IgD-negative memory B cell (primary cell): Measurements from ENCODE around the gene HPCAL1. TPM values are rescaled to one million over a fixed set of nuclear protein-coding genes. Genes with fewer than 3 reads are reported as not detected.

Source experiments
- H3K27ac Mint-ChIP-seq, 3 donors: one replicate each; pipeline ENCODE4 v1.8.0; 2020 to 2022; ENCODE audit warnings: mild to moderate bottlenecking in 3 of 3, mixed read lengths in 3 of 3, moderate library complexity in 1 of 3
- H3K27me3 Mint-ChIP-seq: one replicate; pipeline ENCODE4 v1.8.0; 2021; ENCODE audit warnings: mixed read lengths
- H3K36me3 Mint-ChIP-seq: one replicate; pipeline ENCODE4 v1.8.0; 2020; ENCODE audit warnings: mild to moderate bottlenecking, mixed read lengths
- H3K4me1 Mint-ChIP-seq, 3 donors: one replicate each; pipeline ENCODE4 v1.8.0; 2020 to 2022; ENCODE audit warnings: mixed read lengths in 3 of 3, mild to moderate bottlenecking in 1 of 3
- H3K4me3 Mint-ChIP-seq, 4 donors: one replicate each; pipeline ENCODE4 v1.8.0; 2020 to 2022; ENCODE audit warnings: mild to moderate bottlenecking in 4 of 4, mixed read lengths in 4 of 4, moderate library complexity in 3 of 4
- H3K9me3 Mint-ChIP-seq, 3 donors: one replicate each; pipeline ENCODE4 v1.8.0; 2020 to 2021; ENCODE audit warnings: mixed read lengths in 3 of 3, mild to moderate bottlenecking in 1 of 3
- polyA plus RNA-seq: library from polyadenylated mRNA; unstranded; fragments of 300-500 nt; fragmentation: Illumina TruSeq; gene quantifications from one replicate; pipeline ENCODE4 v1.2.3, GENCODE V29; 2021

HPCAL1 gene
- polyA plus RNA-seq, 1 donor from 2014 or later: 89.2 TPM

DNA sequence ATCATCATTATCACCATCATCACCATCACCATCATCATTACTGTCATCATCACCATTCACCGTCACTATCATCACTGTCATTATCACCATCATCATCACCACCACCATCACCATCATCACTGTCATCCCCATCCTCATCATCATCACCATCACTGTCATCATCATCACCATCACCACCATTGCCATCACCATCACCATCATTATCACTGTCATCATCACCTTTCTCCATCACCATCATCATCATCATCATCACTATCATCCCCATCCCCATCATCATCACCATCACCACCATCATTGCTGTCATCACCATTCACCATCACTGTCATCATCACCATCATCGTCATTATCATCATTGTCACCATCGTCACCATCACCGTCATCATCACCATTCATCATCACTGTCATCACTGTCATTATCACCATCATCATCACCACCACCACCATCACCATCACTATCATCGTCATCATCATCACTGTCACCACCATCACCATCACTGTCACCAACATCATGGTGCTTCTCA is 9.8 kb downstream of the HPCAL1 start:
- Mint-ChIP-seq H3K4me1 (peaks cover 7 to 42% (median 25%) of the 10 kb centered on the region in 3 donors), H3K9me3 (no peaks in the 10 kb centered on the region)

DNA sequence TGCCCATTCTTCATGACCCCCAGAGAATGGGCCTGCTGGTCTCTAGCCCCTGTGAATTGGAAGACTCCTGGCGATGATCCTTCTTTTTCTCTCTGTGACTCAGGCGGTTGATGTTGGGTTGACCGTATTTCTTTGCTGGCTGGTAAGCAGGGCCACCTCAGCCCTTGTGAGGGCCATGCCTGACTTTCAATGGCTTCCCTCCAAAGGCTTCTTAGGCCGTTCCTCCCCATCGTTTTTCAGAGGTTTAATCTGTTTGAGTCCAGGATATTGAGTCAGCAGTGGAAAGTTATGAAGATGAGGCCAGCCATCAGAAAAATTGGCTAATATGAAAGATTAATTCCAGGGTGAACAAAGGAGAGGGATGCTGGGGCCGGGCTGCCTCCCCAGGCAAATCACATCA is 13.6 kb downstream of the HPCAL1 start:
- Mint-ChIP-seq H3K4me3 (no peak overlapping the region), H3K4me1 (peaks cover 19 to 28% (median 23%) of the 10 kb centered on the region in 3 donors), H3K27ac (peak overlapping the region in 2 of 3 donors; percentile 27 to 37), H3K9me3 (no peaks in the 10 kb centered on the region), H3K27me3 (no peaks in the 10 kb centered on the region), H3K36me3 (peaks cover 4% of the 10 kb centered on the region)

More for the DNA sequence above, 9.8 kb downstream of the HPCAL1 start:
- Mint-ChIP-seq H3K4me3 (no peak overlapping the region), H3K27ac (no peak overlapping the region), H3K27me3 (no peaks in the 10 kb centered on the region), H3K36me3 (peaks cover 1% of the 10 kb centered on the region)

DNA sequence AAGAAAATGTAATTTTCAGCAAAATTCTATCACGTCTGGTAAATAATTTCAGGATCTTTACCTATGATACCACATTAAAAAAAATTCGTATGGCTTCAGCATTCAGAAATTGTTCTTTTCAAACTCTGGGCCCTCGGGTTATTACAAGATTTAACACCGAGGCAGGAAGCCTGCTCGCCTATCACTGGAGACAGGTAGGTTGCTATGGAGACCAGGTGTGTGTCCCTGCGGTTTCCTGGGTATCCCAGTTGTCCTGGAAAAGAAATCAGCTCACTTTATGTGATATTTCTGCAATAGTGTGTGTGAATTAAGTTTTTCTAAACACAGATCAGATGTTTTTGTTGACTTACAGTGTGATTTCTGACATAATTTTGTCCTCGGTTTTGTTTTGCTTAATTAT is 14.2 kb downstream of the HPCAL1 start:
- H3K4me3 Mint-ChIP-seq: no peak overlapping the region
- H3K36me3 Mint-ChIP-seq: peaks cover 4% of the 10 kb centered on the region
- H3K4me1 Mint-ChIP-seq: peaks cover 19 to 31% (median 23%) of the 10 kb centered on the region in 3 donors
- H3K27ac Mint-ChIP-seq: peak overlapping the region in 1 of 3 donors; percentile 37
- H3K9me3 Mint-ChIP-seq: no peaks in the 10 kb centered on the region
- no peaks in the 10 kb centered on the region for H3K27me3 Mint-ChIP-seq

DNA sequence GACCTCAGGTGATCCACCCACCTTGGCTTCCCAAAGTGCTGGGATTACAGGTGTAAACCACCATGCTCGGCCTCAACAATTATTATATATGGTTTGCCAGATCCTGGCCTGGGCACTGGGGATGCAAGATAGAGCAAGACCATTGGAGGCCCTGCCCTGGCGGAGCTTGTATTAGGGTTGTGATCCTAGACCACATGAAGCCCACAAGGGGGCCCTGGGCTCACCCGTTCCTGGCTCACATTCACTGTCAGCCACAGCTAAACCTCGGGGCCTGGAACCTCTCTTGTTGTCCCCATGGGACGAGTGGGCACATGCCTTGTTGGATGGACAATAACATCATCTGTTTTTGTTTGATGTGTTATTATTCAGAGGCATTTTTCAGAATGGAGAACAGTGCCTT is 14.9 kb downstream of the HPCAL1 start:
- Mint-ChIP-seq H3K27me3 (no peaks in the 10 kb centered on the region), H3K36me3 (peaks cover 4% of the 10 kb centered on the region), H3K27ac (no peak overlapping the region), H3K4me3 (no peak overlapping the region), H3K9me3 (no peaks in the 10 kb centered on the region), H3K4me1 (peaks cover 19 to 31% (median 23%) of the 10 kb centered on the region in 3 donors)

DNA sequence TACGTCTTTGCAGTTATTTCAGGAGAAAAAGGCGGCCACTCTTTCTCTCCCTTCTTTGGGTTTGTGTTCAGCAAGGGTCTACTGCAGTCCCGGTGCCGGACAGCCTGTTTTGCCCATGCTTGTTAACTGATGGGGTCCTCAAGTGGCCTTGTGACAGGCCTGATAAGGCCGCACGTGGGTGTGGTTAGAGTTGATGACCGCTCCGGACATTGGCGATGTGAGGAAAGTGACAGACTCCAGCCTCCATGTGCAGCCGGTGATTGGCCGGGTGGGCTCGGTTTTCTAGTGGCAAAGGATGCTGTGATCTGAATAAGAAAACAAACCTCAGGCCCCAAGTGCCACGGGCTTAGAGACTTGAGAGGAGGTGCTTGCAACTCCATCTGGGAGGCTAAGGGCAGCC is 15.6 kb downstream of the HPCAL1 start:
- H3K36me3 Mint-ChIP-seq: peaks cover 4% of the 10 kb centered on the region
- H3K4me1 Mint-ChIP-seq: peaks cover 21 to 32% (median 27%) of the 10 kb centered on the region in 3 donors
- H3K27me3 Mint-ChIP-seq: no peaks in the 10 kb centered on the region
- no peak overlapping the region for H3K4me3 Mint-ChIP-seq
- H3K9me3 Mint-ChIP-seq: no peaks in the 10 kb centered on the region
- H3K27ac Mint-ChIP-seq: no peak overlapping the region

GRCh38 chr2:10319892-10320574 is 17.3 kb downstream of the HPCAL1 start:
- Mint-ChIP-seq H3K27me3 (no peaks in the 10 kb centered on the region), H3K36me3 (peaks cover 3% of the 10 kb centered on the region), H3K4me1 (peaks cover 30 to 39% (median 32%) of the 10 kb centered on the region in 3 donors), H3K4me3 (no peak overlapping the region), H3K27ac (peak overlapping the region in 1 of 3 donors; percentile 63), H3K9me3 (no peaks in the 10 kb centered on the region)

DNA sequence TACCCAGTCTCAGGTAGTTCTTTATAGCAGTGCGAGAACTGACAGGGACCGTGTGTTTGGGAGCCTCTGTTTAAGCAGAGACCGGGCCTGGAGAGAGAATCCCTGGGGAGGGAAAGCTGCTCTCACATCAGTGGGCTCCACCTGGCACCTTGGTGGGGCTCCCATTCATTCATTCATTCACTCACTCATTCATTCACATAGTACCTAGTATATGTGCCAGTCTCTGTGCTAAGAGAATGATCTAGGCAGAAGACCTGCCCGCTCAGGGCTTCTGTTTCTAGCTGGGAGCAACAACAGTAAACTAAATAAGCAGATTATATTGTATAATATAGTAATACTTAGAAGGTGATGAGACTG is 17.8 kb downstream of the HPCAL1 start:
- H3K36me3 Mint-ChIP-seq: peaks cover 3% of the 10 kb centered on the region
- H3K27ac Mint-ChIP-seq: peak overlapping the region in 1 of 3 donors; percentile 7
- H3K9me3 Mint-ChIP-seq: no peaks in the 10 kb centered on the region
- H3K27me3 Mint-ChIP-seq: no peaks in the 10 kb centered on the region
- peak overlapping the region in 1 of 4 donors; percentile 63 for H3K4me3 Mint-ChIP-seq
- peaks cover 34 to 40% (median 35%) of the 10 kb centered on the region in 3 donors for H3K4me1 Mint-ChIP-seq

- Mint-ChIP-seq H3K36me3 (peaks cover 3% of the 10 kb centered on the region), H3K4me3 (peak overlapping the region in 1 of 4 donors; percentile 63), H3K27me3 (no peaks in the 10 kb centered on the region), H3K27ac (peak overlapping the region in 1 of 3 donors; percentile 7), H3K9me3 (no peaks in the 10 kb centered on the region), H3K4me1 (peaks cover 37 to 41% (median 38%) of the 10 kb centered on the region in 3 donors)
These were observed 18.2 kb downstream of the HPCAL1 start for GRCh38 chr2:10320933-10321332.

- peaks cover 33 to 43% (median 38%) of the 10 kb centered on the region in 3 donors for H3K4me1 Mint-ChIP-seq
- H3K9me3 Mint-ChIP-seq: no peaks in the 10 kb centered on the region
- peaks cover 3% of the 10 kb centered on the region for H3K36me3 Mint-ChIP-seq
- no peak overlapping the region for H3K4me3 Mint-ChIP-seq
- no peaks in the 10 kb centered on the region for H3K27me3 Mint-ChIP-seq
- H3K27ac Mint-ChIP-seq: no peak overlapping the region
These were observed 18.9 kb downstream of the HPCAL1 start for GRCh38 chr2:10321622-10322021.

DNA sequence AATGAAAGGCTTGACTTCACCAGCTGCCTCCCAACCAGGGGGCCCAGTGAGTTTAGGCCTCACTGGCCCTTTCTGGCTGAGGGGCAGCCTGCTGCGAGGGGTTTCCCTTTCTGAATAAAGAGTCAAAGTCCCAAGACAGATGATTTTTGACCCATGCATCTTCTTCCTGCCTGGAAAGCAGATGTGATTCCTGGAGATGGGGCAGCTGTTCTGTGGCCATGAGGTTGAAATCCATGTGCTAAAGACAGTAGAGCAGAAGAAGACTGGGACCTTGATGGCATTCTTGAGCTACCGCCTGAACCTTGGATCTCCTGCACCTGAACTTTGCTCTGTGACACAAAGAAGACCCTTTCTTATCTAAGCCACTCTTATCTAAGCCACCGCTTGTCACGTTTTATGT is 19.8 kb downstream of the HPCAL1 start:
- Mint-ChIP-seq H3K36me3 (peaks cover 3% of the 10 kb centered on the region), H3K27me3 (no peaks in the 10 kb centered on the region), H3K4me1 (peaks cover 35 to 48% (median 45%) of the 10 kb centered on the region in 3 donors), H3K9me3 (no peaks in the 10 kb centered on the region), H3K27ac (no peak overlapping the region), H3K4me3 (peak overlapping the region in 1 of 4 donors; percentile 21)

DNA sequence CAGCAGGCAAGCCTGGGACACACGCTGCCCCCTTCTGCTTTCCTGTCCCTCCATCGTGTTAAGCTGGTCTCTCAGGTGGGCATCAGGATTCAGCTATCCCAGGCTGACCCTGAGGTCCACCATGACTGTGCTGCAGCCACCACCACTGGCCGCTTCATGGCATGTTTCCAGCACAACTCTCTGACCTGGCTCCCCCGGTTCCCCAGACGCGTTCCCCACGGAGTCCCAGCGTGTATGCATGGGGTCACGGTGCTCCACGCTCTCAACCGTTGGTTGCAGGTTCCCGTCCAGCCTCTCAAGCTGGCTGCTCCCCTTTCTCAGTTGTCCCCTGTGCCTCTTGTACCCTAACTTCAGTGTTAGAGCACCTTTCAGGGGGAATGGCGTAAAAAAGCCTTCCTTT is 20.3 kb downstream of the HPCAL1 start:
- Mint-ChIP-seq H3K36me3 (peaks cover 3% of the 10 kb centered on the region), H3K27ac (peak overlapping the region in 1 of 3 donors; percentile 39), H3K4me1 (peaks cover 40 to 53% (median 50%) of the 10 kb centered on the region in 3 donors), H3K9me3 (no peaks in the 10 kb centered on the region), H3K4me3 (peak overlapping the region in 1 of 4 donors; percentile 60), H3K27me3 (no peaks in the 10 kb centered on the region)

DNA sequence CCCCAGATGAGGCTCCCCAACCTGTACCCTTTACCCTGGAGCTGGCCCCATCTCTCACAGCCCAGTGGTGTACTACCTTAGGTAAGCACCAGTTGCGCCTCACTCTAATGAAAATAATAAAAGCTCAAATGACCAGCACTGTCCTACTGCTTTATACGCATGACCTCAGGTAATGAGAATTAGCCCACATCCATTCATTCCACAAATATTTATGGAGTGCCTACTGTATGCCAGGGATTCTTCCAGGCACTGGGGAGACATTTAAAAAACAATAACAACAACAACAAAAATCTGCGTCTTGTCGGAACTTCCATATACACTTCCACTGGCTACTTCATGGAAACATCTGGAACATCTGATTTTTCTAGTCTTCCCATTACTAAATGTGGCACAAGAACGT is 20.8 kb downstream of the HPCAL1 start:
- no peaks in the 10 kb centered on the region for H3K9me3 Mint-ChIP-seq
- no peak overlapping the region for H3K4me3 Mint-ChIP-seq
- H3K36me3 Mint-ChIP-seq: peaks cover 3% of the 10 kb centered on the region
- no peaks in the 10 kb centered on the region for H3K27me3 Mint-ChIP-seq
- H3K4me1 Mint-ChIP-seq: peaks cover 40 to 57% (median 54%) of the 10 kb centered on the region in 3 donors
- no peak overlapping the region for H3K27ac Mint-ChIP-seq

DNA sequence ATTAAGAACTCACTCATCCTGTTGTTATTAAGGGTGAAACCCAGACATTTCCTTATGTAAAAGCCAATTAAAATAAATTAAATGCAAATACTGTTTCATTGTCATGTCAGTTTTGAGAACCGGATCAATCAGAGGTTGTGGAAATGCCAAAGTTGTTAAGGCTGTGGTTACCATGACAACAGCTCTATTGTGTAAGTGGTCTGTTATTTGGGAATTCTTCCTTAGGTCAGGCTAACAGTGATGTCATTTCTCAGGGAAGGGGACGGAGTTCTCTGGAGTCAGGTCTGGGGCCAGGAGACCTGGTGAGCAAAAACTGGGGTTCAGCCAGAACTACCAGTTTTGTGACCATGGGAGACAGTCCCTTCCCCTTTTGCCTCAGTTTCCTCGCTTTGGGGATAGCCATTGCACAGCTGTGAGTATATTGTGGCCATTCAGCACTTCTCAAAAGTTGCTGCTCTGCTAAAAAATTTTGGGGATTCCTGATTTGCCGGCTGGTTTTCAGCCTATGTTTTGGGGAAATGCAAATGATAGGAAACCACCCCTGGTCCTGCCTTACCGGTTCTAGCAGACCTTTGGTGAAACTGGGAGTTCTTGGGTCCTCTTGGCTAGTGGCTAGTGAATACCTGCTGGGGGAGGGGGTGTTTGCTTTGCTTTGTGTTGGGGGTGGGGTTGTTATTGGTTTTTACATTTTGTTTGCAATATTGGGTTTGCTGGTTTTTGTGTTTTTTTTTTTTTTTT is 21.6 kb downstream of the HPCAL1 start:
- Mint-ChIP-seq H3K9me3 (no peaks in the 10 kb centered on the region), H3K27ac (no peak overlapping the region), H3K27me3 (no peaks in the 10 kb centered on the region), H3K4me3 (peak overlapping the region in 2 of 4 donors; percentile 68 to 81), H3K36me3 (peaks cover 3% of the 10 kb centered on the region), H3K4me1 (peaks cover 44 to 62% (median 55%) of the 10 kb centered on the region in 3 donors)

DNA sequence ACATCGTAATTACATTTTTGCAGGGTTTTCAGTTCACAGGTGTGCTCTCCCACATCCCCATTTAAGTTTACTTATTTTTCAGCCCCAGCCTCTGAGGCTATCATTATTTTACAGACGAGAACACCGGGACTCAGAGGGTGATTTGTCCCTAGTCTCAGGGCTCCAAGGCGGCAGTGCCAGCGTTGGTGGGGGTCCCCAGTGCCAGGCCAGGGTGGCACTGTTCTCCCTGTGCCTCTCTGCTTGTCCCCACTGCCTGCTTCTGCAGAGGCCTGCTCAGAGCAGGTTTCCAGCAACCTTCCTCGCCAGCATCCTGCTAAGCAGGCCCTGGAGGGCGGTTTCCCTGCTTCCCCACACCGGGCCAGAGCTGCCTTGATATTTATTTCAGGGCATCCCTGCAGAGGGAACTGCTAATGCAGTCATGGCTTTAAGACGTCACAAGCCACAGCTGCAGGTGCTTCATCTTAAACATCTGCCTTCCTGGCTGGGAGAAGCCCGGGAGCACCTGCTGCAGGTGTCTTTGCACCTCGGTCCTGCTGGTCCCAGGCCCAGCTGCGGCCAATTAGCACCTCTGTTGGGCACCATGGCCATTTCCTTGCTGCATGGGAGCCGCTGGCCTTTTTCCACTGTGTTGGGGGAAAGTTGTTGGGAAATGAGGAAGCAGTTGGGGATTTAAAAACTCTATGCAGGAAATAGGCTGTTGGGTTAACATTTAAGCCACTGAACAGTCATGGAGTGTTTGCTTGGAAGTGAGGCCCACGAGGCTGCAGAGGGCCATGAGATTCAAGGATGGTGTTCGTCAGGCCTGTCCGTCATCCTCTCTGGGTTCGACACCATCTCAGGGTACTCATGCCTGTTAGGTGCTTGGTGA is 22.8 kb downstream of the HPCAL1 start:
- Mint-ChIP-seq H3K27ac (peak overlapping the region in 2 of 3 donors; percentile 7 to 76), H3K36me3 (peaks cover 3% of the 10 kb centered on the region), H3K4me3 (peak overlapping the region in 2 of 4 donors; percentile 68 to 81), H3K27me3 (no peaks in the 10 kb centered on the region), H3K9me3 (no peaks in the 10 kb centered on the region), H3K4me1 (peaks cover 55 to 74% (median 64%) of the 10 kb centered on the region in 3 donors)
